K562 (cell line): ENCODE data around the gene SCARF1. TPM values are rescaled to one million over a fixed set of nuclear protein-coding genes. Genes with fewer than 3 reads are reported as not detected.

Source experiments
- E2F1 ChIP-seq: sonication (generic); formaldehyde crosslinking; IDR thresholded peaks from 2 replicates; pipeline ENCODE4 v1.8.1; 2023; ENCODE audit warnings: mild to moderate bottlenecking, missing genetic modification reagents, moderate library complexity
- E2F4 ChIP-seq: sonication (generic); formaldehyde crosslinking; IDR thresholded peaks from 2 replicates; pipeline ENCODE4 v1.8.0; 2022; ENCODE audit warnings: mild to moderate bottlenecking, low read depth, missing genetic modification reagents
- ESRRA ChIP-seq: fragments of 450-650 bp; IDR thresholded peaks from 2 replicates; pipeline ENCODE4 v1.6.1; 2014; ENCODE audit warnings: low read depth, mild to moderate bottlenecking, moderate library complexity, borderline replicate concordance
- ETV6 ChIP-seq, 3 experiments: fragments of 150-350 bp in 1 of 3; sonication (generic) in 1 of 3; formaldehyde crosslinking in 1 of 3; IDR thresholded peaks; 2 replicates each; pipeline versions ENCODE4 v1.6.1 to v1.8.0; 2014 to 2022; ENCODE audit warnings: borderline replicate concordance in 2 of 3, low read depth in 2 of 3, antibody characterized with exemption in 1 of 3, low read length in 1 of 3, mild to moderate bottlenecking in 1 of 3, missing genetic modification reagents in 1 of 3
- HDAC3 ChIP-seq: fragments of 450-650 bp; IDR thresholded peaks from 2 replicates; pipeline ENCODE4 v1.6.1; 2018; ENCODE audit warnings: borderline replicate concordance, mild to moderate bottlenecking, moderate library complexity; ENCODE audit not compliant: partially characterized antibody
- PCBP2 ChIP-seq: fragments of 200-400 bp; formaldehyde crosslinking; IDR thresholded peaks from 2 replicates; pipeline ENCODE4 v1.6.1; 2018; ENCODE audit warnings: low read length, low read depth, mild to moderate bottlenecking, moderate library complexity; ENCODE audit not compliant: poor library complexity, severe bottlenecking
- SAP30 ChIP-seq: fragments of 200-600 bp; sonication (generic); IDR thresholded peaks from 2 replicates; pipeline ENCODE4 v1.6.1; 2012; ENCODE audit warnings: borderline replicate concordance, low read depth, mild to moderate bottlenecking, moderate library complexity, low read length, control low read depth, inconsistent platforms; ENCODE audit not compliant: insufficient read depth, poor library complexity, severe bottlenecking
- SRF ChIP-seq, 2 experiments: fragments of 250-450, 450-650 bp in 1 of 2; sonication (Bioruptor Pico) in 1 of 2; sonication (generic) in 1 of 2; formaldehyde crosslinking; IDR thresholded peaks; 2 replicates each; pipeline versions ENCODE4 v1.5.0 to v1.5.1; 2020 to 2022; ENCODE audit warnings: mild to moderate bottlenecking in 1 of 2, missing genetic modification reagents in 1 of 2
- VEZF1 ChIP-seq: fragments of 200-800 bp; sonication (Bioruptor generic); IDR thresholded peaks from 2 replicates; pipeline ENCODE4 v1.6.1; 2017; ENCODE audit warnings: missing genetic modification characterization, missing compliant biosample characterization
- ZBTB7A ChIP-seq: IDR thresholded peaks from 2 replicates; pipeline ENCODE4 v1.6.1; 2011; ENCODE audit warnings: low read depth, mild to moderate bottlenecking, low read length, moderate library complexity, borderline replicate concordance; ENCODE audit not compliant: control insufficient read depth
- ZNF134 ChIP-seq: fragments of 250-450 bp; sonication (Bioruptor Pico); conservative IDR thresholded peaks from 2 replicates; pipeline ENCODE4 v1.4.0; 2020
- polyA plus RNA-seq, 8 experiments: library from polyadenylated mRNA; depleted of rRNA in 4 of 8; stranded (reverse) in 5 of 8; unstranded in 3 of 8; fragments of >200 nt; fragmentation: Nextera tagmentation in 2 of 8; fragmentation: Illumina TruSeq in 1 of 8; extraction: Ambion mirVana in 2 of 8; extraction: Trizol in 1 of 8; gene quantifications; 2 replicates each; pipeline versions ENCODE4 v1.2.1 to v1.2.3, GENCODE V29; 2011 to 2014; ENCODE audit warnings: inconsistent platforms in 1 of 8, missing spikeins in 1 of 8
- total RNA-seq, 7 experiments: library from RNA; depleted of rRNA in 6 of 7; stranded (reverse); fragments of >200 nt in 6 of 7; fragmentation: Illumina TruSeq in 2 of 7; extraction: Trizol in 2 of 7; gene quantifications; 2 replicates each; pipeline versions ENCODE4 v1.2.1 to v1.2.3, GENCODE V29; 2011 to 2021; ENCODE audit warnings: low replicate concordance in 1 of 7
- TF ChIP-seq, protein P1 (sequence below): fragments of 450-650 bp; formaldehyde crosslinking; IDR thresholded peaks from 2 replicates; pipeline ENCODE4 v1.4.0; 2022; ENCODE audit warnings: missing genetic modification characterization
- TF ChIP-seq, protein P2 (sequence below): fragments of 450-650 bp; IDR thresholded peaks from 2 replicates; pipeline ENCODE4 v1.6.1; 2018; ENCODE audit not compliant: partially characterized antibody
- TF ChIP-seq, protein P3 (sequence below): fragments of 250-450 bp; sonication (Bioruptor Pico); IDR thresholded peaks from 2 replicates; pipeline ENCODE4 v1.5.0; 2020; ENCODE audit warnings: mild to moderate bottlenecking

SCARF1 gene
- total and polyA plus RNA-seq, 9 of the 15 experiments (the other 6 are each of a cell fraction or from before 2014, with no cell fraction given), result 0.04 to 2.1 (median 0.63) TPM

DNA sequence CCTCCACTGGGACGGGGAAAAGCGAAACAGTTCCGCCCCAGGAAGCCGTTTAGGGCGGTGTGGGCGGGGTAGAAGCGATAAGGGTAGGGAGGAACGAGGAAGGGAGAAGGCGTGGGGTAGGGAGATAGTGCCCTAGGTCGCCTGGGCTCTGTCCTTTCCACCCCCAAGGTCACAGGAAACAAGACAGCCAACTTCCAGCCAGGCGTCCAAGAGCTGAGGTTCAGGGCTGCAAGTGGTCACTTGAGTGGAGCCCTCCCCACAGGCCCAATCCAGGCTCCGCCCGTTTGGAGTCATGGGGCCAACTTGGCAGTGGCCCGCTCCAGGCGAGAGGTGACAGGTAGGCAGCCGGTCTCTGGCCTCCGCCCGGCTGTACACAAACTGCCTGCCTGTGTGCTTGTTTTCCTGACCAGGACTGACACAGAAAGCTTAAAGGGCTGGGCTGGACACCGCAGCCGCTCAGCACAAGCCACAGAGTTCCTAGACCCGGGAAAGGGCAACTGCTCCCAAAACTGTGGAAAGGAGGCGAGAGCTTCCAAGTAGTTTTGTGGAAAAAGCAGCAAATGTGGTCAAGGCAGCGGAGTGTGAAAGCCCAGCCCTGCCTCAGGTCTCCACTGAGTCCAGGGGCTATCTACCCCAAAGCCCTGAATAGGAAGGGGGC, 4.4 kb upstream of the SCARF1 start, which contains the start of gene RILP (continued):
- no peak for TF ChIP-seq E2F4
- TF ChIP-seq, protein P1, sequence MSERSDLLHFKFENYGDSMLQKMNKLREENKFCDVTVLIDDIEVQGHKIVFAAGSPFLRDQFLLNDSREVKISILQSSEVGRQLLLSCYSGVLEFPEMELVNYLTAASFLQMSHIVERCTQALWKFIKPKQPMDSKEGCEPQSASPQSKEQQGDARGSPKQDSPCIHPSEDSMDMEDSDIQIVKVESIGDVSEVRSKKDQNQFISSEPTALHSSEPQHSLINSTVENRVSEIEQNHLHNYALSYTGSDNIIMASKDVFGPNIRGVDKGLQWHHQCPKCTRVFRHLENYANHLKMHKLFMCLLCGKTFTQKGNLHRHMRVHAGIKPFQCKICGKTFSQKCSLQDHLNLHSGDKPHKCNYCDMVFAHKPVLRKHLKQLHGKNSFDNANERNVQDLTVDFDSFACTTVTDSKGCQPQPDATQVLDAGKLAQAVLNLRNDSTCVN, result no peak
- TF ChIP-seq ESRRA, result peak; percentile 100
- no peak for TF ChIP-seq E2F1 (CRISPR knock-in tag)
- peak in 1 of 2 experiments; percentile 77; a peak in 2 of 4 replicates for TF ChIP-seq SRF (CRISPR knock-in tag; IDR thresholded peaks at IDR 0.05)
- TF ChIP-seq HDAC3, result peak; percentile 73
- no peak for TF ChIP-seq PCBP2
- TF ChIP-seq ETV6 (IDR thresholded peaks at IDR 0.05; ENCODE audit: borderline replicate concordance in 1 of 2, low read depth in 2 of 2, low read length in 1 of 2), result peak; percentile 58 to 79; a peak in 3 of 4 replicates
- no peak for TF ChIP-seq ETV6 (CRISPR knock-in tag; IDR thresholded peaks at IDR 0.05; ENCODE audit: borderline replicate concordance)
- TF ChIP-seq, protein P2, sequence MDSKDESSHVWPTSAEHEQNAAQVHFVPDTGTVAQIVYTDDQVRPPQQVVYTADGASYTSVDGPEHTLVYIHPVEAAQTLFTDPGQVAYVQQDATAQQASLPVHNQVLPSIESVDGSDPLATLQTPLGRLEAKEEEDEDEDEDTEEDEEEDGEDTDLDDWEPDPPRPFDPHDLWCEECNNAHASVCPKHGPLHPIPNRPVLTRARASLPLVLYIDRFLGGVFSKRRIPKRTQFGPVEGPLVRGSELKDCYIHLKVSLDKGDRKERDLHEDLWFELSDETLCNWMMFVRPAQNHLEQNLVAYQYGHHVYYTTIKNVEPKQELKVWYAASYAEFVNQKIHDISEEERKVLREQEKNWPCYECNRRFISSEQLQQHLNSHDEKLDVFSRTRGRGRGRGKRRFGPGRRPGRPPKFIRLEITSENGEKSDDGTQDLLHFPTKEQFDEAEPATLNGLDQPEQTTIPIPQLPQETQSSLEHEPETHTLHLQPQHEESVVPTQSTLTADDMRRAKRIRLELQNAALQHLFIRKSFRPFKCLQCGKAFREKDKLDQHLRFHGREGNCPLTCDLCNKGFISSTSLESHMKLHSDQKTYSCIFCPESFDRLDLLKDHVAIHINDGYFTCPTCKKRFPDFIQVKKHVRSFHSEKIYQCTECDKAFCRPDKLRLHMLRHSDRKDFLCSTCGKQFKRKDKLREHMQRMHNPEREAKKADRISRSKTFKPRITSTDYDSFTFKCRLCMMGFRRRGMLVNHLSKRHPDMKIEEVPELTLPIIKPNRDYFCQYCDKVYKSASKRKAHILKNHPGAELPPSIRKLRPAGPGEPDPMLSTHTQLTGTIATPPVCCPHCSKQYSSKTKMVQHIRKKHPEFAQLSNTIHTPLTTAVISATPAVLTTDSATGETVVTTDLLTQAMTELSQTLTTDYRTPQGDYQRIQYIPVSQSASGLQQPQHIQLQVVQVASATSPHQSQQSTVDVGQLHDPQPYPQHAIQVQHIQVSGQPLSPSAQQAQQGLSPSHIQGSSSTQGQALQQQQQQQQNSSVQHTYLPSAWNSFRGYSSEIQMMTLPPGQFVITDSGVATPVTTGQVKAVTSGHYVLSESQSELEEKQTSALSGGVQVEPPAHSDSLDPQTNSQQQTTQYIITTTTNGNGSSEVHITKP, result peak; percentile 61
- no peak for TF ChIP-seq ZNF134 (CRISPR knock-in tag)
- TF ChIP-seq, protein P3, sequence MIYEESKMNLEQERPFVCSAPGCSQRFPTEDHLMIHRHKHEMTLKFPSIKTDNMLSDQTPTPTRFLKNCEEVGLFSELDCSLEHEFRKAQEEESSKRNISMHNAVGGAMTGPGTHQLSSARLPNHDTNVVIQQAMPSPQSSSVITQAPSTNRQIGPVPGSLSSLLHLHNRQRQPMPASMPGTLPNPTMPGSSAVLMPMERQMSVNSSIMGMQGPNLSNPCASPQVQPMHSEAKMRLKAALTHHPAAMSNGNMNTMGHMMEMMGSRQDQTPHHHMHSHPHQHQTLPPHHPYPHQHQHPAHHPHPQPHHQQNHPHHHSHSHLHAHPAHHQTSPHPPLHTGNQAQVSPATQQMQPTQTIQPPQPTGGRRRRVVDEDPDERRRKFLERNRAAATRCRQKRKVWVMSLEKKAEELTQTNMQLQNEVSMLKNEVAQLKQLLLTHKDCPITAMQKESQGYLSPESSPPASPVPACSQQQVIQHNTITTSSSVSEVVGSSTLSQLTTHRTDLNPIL (CRISPR knock-in tag), result no peak
- peak; percentile 93 for TF ChIP-seq VEZF1 (CRISPR knock-in tag)
- no peak; the same call in 1 of the 2 replicates for TF ChIP-seq ZBTB7A
- peak; percentile 8 for TF ChIP-seq SAP30
